Gastrocnemius medialis (tissue), 4 donors: Measurements from ENCODE around the gene APBB2. TPM values are rescaled to one million over a fixed set of nuclear protein-coding genes. Genes with fewer than 3 reads are reported as not detected.

Experiments used
- ATAC-seq, 2 donors: fragments of 150-250 bp; one replicate each; pipeline ENCODE4 v1.9.1; 2016
- DNase-seq, 2 donors: peaks; one replicate each; pipeline ENCODE4 v3.0.0-alpha.2; 2019
- H3K27ac ChIP-seq, 4 donors: fragments of 200-600 bp; sonication (generic); 1 replicate in 1 of 4; 2 replicates in 3 of 4; pipeline ENCODE4 v1.5.1; 2016 to 2018; ENCODE audit warnings: mild to moderate bottlenecking in 2 of 4, moderate library complexity in 1 of 4
- H3K27me3 ChIP-seq, 3 donors: fragments of 200-600 bp; sonication (generic) in 2 of 3; 1 replicate in 1 of 3; 2 replicates in 2 of 3; pipeline versions ENCODE4 v1.5.1 to v1.6.0; 2016 to 2019; ENCODE audit warnings: mild to moderate bottlenecking in 1 of 3, moderate library complexity in 1 of 3
- H3K36me3 ChIP-seq, 2 donors: fragments of 200-600 bp; sonication (generic) in 1 of 2; one replicate each; pipeline ENCODE4 v1.5.1; 2017 to 2018
- H3K4me1 ChIP-seq, 2 donors: fragments of 200-600 bp; sonication (generic) in 1 of 2; one replicate each; pipeline ENCODE4 v1.5.1; 2016 to 2017; ENCODE audit warnings: mild to moderate bottlenecking in 2 of 2
- H3K4me3 ChIP-seq, 4 donors: fragments of 200-600 bp; sonication (generic) in 3 of 4; 1 replicate in 1 of 4; 2 replicates in 3 of 4; pipeline ENCODE4 v1.5.1; 2016 to 2019; ENCODE audit warnings: mild to moderate bottlenecking in 2 of 4
- H3K9me3 ChIP-seq, 3 donors: fragments of 200-600 bp; sonication (generic) in 2 of 3; 1 replicate in 1 of 3; 2 replicates in 2 of 3; pipeline ENCODE4 v1.5.1; 2016 to 2019
- CTCF ChIP-seq, 5 experiments: fragments of 450-650 bp in 3 of 5; fragments of 200-600 bp in 2 of 5; sonication (generic) in 2 of 5; IDR thresholded peaks in 4 of 5; conservative IDR thresholded peaks in 1 of 5; 1 replicate in 4 of 5; 2 replicates in 1 of 5; pipeline ENCODE4 v1.5.1; 2016 to 2019; ENCODE audit warnings: antibody characterized with exemption in 5 of 5, mild to moderate bottlenecking in 3 of 5, moderate library complexity in 3 of 5
- POLR2A ChIP-seq, 2 donors: fragments of 450-650 bp; IDR thresholded peaks; one replicate each; pipeline ENCODE4 v1.6.1; 2017; ENCODE audit warnings: antibody characterized with exemption in 2 of 2, mild to moderate bottlenecking in 2 of 2, moderate library complexity in 2 of 2
- in situ Hi-C, 4 donors: fragments of 200-750 bp; cut with MboI; loops; one replicate each; pipeline versions ENCODE4 v1.15.0 to v1.8.0; 2017; ENCODE audit warnings: low sequenced_read_pairs in 4 of 4
- intact Hi-C: fragments of 100-400 bp; cut with DNase I; formaldehyde crosslinking; loops from one replicate; pipeline ENCODE4 v1.15.1; 2023; ENCODE audit warnings: low total_unique reads
- total RNA-seq, 4 donors: library from RNA; depleted of rRNA; stranded (reverse); fragments of >200 nt; gene quantifications; one replicate each; pipeline versions ENCODE4 v1.1.0 to v1.2.3, GENCODE V29; 2016

Gene APBB2
- total RNA-seq, 4 donors from 2014 or later: 14.3 to 20.5 (median 14.5) TPM

DNA sequence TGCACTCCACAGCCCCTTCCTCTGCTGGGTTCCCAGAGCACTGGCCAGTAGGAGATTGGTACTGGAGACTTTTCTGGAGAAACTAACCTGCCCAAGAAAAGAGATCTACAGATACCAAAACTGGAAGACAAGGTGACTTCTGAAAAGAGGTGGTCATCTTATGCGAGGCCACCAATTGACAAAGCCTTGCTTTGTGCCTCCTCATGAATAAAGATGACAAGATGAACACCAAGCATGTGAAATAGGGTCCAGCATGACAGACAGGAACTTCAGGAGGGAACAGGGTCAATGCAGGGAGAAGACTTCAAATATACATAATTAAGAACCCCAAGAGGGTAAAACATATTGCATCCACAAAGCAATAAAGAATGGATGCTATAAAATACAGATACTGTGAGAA is 137.9 kb downstream of the APBB2 start:
- TF ChIP-seq CTCF (IDR thresholded peaks at IDR 0.05 in 4 of 5, conservative IDR thresholded peaks at IDR 0.05 in 1 of 5) (no peak), POLR2A (IDR thresholded peaks at IDR 0.05) (no peak)
- ATAC-seq: no peak
- no peaks in the 10 kb centered on the region for H3K36me3 ChIP-seq
- peak overlapping the region in 1 of 4 donors; percentile 1 for H3K27ac ChIP-seq
- in situ Hi-C loops: no loop called here
- peaks cover 6 to 11% of the 10 kb centered on the region in 2 donors for H3K4me1 ChIP-seq
- DNase-seq: no peak
- H3K4me3 ChIP-seq: no peak overlapping the region
- no peaks in the 10 kb centered on the region for H3K9me3 ChIP-seq
- H3K27me3 ChIP-seq: no peaks in the 10 kb centered on the region
- intact Hi-C loops: no loop called here

- Histone ChIP-seq H3K9me3 (no peaks in the 10 kb centered on the region), H3K27me3 (no peaks in the 10 kb centered on the region), H3K4me3 (no peak overlapping the region), H3K27ac (no peak overlapping the region), H3K4me1 (peaks cover 14 to 15% of the 10 kb centered on the region in 2 donors), H3K36me3 (no peaks in the 10 kb centered on the region)
- ATAC-seq (no peak), DNase-seq (no peak)
- intact Hi-C loops (no loop called here), in situ Hi-C loops (no loop called here)
- TF ChIP-seq POLR2A (IDR thresholded peaks at IDR 0.05): no peak
- TF ChIP-seq CTCF (IDR thresholded peaks at IDR 0.05 in 4 of 5, conservative IDR thresholded peaks at IDR 0.05 in 1 of 5): no peak
These were observed 140.1 kb downstream of the APBB2 start for GRCh38 chr4:41074215-41074614.

DNA sequence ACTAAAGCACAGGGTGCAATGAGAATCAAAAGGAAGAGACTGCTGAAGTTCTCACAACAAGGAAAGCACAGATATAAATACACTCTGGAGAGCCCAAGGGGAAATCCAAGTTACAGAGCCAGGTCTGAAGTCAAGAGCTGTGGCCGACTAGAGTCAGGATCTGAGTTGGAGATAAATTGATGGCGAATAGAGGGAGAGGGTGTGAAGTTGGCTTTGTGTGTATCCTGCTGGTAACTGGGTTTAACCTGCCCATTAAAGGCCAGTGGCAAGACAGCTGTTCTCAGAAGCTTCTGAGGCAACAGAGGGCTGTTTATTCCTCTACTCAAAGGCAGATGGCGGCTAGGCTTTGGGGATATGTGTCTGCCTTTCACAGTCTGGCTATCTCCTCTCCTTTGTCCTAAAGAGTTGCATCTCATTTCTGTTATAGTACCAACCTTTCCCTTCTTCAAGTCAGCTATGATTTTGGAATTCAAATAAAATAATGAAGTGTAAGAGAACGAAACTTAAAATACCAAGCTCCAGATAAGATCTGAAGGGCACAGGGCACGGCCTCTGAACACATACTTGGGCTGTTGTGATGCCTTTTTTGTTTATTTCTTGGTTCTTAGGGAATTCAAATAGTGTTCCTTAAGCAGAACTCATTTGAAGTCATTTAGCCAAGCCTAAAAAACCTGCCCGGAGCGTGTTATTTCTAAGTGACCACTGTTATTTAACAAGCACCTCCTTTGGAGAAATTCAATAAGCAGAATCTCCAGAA is 142.1 kb downstream of the APBB2 start:
- H3K27ac ChIP-seq: peak overlapping the region in 3 of 4 donors; percentile 16 to 49 (median 18)
- H3K36me3 ChIP-seq: no peaks in the 10 kb centered on the region
- H3K4me1 ChIP-seq: peaks cover 14 to 15% of the 10 kb centered on the region in 2 donors
- no peak overlapping the region for H3K4me3 ChIP-seq
- H3K27me3 ChIP-seq: no peaks in the 10 kb centered on the region
- DNase-seq (no peak), ATAC-seq (peak; percentile 27 to 56)
- intact Hi-C loops: loop anchor here (1.0 kb wide), 1 partner anchor 140 kb away; no protein-coding TSS in a partner anchor
- in situ Hi-C loops: no loop called here
- no peak for TF ChIP-seq CTCF (IDR thresholded peaks at IDR 0.05 in 4 of 5, conservative IDR thresholded peaks at IDR 0.05 in 1 of 5)
- no peak for TF ChIP-seq POLR2A (IDR thresholded peaks at IDR 0.05)
- no peaks in the 10 kb centered on the region for H3K9me3 ChIP-seq

DNA sequence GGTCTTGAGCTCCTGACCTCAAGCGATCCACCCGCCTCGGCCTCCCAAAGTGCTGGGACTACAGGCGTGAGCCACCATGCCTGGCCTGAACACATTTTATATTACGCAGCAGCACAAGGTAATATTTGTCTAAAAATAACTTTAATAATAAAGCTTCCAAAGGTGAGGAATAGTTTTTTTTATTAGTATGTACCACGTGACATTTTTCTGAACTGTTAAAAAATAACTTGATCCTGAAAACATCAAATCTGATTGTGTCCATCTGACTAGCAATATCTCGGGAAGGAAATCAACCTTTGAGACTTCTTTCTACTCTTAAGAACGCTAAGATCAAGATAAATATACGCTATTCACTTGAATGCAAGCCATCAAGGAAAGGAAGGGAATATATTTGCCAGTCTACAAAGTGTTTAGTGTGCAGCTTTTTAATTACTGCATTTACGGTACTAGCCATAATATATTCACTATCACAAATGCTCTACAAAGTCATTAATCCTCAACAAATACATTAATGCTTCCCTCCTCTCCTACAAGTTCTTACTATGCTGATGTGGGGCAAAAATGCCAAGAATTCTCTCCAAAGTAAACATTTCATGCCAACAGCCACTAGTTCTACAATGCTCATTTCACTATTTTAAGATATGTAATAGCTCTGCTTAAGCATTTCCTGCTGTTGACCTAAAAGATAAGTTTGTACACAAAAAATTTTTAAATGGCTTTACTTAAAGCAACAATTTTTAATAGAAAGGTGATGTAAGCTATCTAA is 143.6 kb downstream of the APBB2 start:
- Histone ChIP-seq H3K27ac (no peak overlapping the region), H3K27me3 (no peaks in the 10 kb centered on the region), H3K36me3 (no peaks in the 10 kb centered on the region), H3K4me1 (peaks cover 14 to 15% of the 10 kb centered on the region in 2 donors), H3K4me3 (no peak overlapping the region), H3K9me3 (no peaks in the 10 kb centered on the region)
- ATAC-seq: no peak
- TF ChIP-seq POLR2A (IDR thresholded peaks at IDR 0.05) (no peak), CTCF (IDR thresholded peaks at IDR 0.05 in 4 of 5, conservative IDR thresholded peaks at IDR 0.05 in 1 of 5) (no peak)
- intact Hi-C loops (no loop called here), in situ Hi-C loops (no loop called here)
- DNase-seq: no peak
